GM13976 (cell line): ENCODE data around the gene IKZF3.

ENCODE experiments used
- DNase-seq: peaks from one replicate; pipeline ENCODE4 v3.0.0; 2012; ENCODE audit warnings: low spot score
- in situ Hi-C: fragments of 300-500 bp; cut with MboI; formaldehyde crosslinking; loops from one replicate; pipeline ENCODE4 v1.12.0; 2022; ENCODE audit warnings: low sequenced_read_pairs, mixed read lengths, inconsistent platforms; ENCODE audit not compliant: unreplicated experiment
- TF ChIP-seq, protein P1 (sequence below): IDR thresholded peaks from 2 replicates; pipeline ENCODE4 v1.5.1; 2012; ENCODE audit warnings: borderline replicate concordance, mild to moderate bottlenecking; ENCODE audit not compliant: insufficient read depth; ENCODE audit errors: extremely low read depth, missing control alignments, control extremely low read depth

Gene IKZF3

DNA sequence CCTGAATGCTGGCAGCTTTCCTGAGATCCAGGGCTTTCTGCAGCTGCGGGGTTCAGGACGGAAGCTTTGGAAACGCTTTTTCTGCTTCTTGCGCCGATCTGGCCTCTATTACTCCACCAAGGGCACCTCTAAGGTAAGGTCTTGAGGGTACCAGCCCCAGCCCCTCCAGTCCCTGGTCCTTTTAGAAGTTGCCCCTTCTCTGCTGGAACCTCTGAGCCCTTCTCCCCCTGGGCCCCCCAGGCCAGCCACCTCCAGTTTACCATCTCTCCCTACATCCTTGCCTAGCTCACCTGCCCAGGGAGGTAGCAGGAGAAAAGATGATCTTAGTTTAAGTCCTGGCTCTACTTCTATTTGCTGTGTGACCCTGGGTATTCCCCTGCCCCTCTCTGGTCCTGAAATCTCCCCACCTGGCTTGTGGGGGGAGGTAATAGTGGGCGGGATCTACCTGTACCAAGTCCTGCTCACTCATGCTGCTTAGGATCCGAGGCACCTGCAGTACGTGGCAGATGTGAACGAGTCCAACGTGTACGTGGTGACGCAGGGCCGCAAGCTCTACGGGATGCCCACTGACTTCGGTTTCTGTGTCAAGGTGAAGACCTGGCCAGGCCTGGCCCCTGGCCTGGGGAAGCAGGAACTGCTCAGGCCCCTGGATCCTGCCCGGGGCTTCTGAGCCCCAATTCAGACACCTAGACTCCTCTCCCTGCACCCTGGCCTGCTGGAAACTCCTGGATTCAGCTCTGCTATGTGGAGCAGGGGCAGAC, 119.9 kb downstream of the IKZF3 start:
- in situ Hi-C loops, result loop anchor here (10.0 kb wide), 1 partner anchor 109 kb away; the partner anchor contains the start of gene STARD3
- DNase-seq, result no peak
- TF ChIP-seq, protein P1, sequence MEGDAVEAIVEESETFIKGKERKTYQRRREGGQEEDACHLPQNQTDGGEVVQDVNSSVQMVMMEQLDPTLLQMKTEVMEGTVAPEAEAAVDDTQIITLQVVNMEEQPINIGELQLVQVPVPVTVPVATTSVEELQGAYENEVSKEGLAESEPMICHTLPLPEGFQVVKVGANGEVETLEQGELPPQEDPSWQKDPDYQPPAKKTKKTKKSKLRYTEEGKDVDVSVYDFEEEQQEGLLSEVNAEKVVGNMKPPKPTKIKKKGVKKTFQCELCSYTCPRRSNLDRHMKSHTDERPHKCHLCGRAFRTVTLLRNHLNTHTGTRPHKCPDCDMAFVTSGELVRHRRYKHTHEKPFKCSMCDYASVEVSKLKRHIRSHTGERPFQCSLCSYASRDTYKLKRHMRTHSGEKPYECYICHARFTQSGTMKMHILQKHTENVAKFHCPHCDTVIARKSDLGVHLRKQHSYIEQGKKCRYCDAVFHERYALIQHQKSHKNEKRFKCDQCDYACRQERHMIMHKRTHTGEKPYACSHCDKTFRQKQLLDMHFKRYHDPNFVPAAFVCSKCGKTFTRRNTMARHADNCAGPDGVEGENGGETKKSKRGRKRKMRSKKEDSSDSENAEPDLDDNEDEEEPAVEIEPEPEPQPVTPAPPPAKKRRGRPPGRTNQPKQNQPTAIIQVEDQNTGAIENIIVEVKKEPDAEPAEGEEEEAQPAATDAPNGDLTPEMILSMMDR, result no peak

DNA sequence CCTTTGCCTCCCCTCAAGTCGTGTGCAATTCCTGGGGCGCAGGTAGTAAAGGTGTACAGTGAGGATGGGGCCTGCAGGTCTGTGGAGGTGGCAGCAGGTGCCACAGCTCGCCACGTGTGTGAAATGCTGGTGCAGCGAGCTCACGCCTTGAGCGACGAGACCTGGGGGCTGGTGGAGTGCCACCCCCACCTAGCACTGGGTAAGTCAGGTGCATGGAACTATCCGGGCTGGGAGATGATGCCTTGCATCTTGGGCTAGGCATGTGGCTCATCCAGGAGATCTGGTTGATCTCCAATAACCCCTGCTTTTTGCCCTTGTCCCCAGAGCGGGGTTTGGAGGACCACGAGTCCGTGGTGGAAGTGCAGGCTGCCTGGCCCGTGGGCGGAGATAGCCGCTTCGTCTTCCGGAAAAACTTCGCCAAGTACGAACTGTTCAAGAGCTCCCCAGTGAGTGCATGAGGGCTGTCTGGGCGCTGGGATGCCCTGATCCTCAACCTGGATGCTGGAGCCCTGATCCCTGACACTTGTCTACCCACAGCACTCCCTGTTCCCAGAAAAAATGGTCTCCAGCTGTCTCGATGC, 121.2 kb downstream of the IKZF3 start:
- in situ Hi-C loops, result loop anchor here (10.0 kb wide), 1 partner anchor 108 kb away; the partner anchor contains the start of gene STARD3
- TF ChIP-seq, protein P1, result peak; percentile 4
- DNase-seq, result no peak

DNA sequence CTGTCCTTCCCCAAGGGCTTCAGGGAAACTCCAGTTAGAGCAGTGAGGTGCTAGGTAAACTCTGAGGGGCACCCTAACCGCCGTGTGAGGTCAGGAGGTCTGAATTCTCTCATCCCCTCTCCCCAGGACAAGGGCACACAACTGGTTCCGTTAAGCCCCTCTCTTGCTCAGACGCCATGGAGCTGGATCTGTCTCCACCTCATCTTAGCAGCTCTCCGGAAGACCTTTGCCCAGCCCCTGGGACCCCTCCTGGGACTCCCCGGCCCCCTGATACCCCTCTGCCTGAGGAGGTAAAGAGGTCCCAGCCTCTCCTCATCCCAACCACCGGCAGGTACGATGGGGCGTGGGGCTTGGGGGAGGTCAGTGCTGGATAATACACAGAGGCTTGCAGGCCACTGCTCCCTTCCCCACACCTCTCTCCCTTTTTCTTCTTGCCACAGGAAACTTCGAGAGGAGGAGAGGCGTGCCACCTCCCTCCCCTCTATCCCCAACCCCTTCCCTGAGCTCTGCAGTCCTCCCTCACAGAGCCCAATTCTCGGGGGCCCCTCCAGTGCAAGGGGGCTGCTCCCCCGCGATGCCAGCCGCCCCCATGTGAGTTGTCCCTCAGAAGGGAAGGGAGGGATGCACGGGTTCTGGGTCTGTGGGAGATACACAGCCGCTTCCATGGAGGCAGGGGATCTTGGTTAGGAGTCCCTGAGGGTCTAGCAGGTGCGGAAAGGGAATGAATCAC, 121.8 kb downstream of the IKZF3 start:
- no peak for DNase-seq
- TF ChIP-seq, protein P1, result no peak
- in situ Hi-C loops, result loop anchor here (10.0 kb wide), 1 partner anchor 107 kb away; the partner anchor contains the start of gene STARD3

DNA sequence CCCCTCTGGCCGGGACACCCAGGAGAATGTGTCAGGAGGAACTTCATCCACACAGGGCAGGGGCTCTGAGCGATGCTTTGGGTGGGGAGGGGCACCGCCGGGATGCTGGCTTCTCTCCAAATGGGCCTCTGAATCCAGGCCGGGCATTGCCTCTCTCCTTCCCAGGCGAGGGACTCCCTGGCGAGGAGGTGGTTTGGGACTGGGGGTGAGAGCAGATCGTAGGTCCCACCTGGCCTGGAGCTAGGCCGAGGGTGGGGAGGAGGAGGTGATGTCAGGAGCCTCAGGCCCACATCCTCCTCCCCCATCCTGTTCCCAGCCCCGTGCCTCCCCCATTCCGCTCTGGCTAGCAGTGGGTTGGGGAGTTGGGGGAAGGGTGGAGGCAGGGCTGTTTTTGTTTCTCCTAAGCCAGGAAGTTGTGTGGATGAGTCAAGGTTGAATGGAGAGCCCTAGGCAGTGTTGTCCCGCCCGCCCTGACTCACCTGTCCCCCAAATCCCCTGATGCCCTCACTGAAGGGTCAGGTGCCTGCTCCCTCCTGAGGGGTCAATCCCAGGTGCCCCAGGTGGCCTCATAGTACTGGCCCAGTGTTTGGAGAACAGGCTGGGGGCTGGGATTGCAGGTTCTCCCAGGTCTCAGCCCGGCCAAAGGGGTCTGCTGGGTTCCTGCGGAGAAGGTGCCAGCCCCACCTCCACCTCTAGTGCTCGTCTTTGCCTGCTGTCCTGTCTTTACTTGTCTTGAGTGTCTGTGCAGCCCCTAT, 123.6 kb downstream of the IKZF3 start:
- TF ChIP-seq, protein P1, result no peak
- no peak for DNase-seq
- in situ Hi-C loops, result loop anchor here (10.0 kb wide), 1 partner anchor 106 kb away; the partner anchor contains the start of gene STARD3

DNA sequence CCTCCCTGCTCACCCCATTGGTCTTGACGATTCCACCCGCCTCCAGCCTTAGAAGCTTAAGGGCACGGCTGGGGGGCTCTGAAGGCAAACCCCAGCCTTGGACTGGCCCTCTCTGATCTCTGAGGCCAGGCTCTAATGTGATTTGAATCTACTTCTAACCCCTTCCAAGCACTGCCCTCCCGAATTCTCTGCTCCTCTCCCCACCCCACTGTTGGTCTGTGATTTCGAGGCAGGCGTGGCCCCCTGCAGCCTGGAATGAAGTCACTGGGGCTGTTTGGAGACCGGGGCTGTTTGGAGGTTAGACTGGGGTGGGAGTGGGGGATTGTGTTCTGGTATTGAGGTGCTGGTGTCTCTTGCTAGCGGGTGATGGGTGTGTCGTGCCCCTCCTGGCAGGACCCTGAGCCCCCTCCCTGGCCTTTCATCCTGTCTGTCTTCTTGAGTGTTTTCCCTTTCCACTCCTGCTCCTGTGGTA, 124.2 kb downstream of the IKZF3 start:
- TF ChIP-seq, protein P1, result no peak
- in situ Hi-C loops, result loop anchor here (10.0 kb wide), 1 partner anchor 105 kb away; the partner anchor contains the start of gene STARD3
- DNase-seq, result no peak
